Activated CD4-positive, alpha-beta memory T cell treated with anti-CD3 and anti-CD28 coated beads, Interleukin-2, amount 10 ng/mL, durations not matched to agents 7 days and 5 days (primary cell): ENCODE data around the gene SOHLH1. TPM values are rescaled to one million over a fixed set of nuclear protein-coding genes. Genes with fewer than 3 reads are reported as not detected.

Source experiments
- CTCF ChIA-PET: fragments of 350-600 bp; sonication (Branson Sonifier 250); formaldehyde crosslinking; loops from one replicate; lab custom pipeline; 2021; ENCODE audit warnings: antibody characterized with exemption, inconsistent platforms; lab: Charles Lee
- POLR2A ChIA-PET: fragments of 350-600 bp; sonication (Branson Sonifier 250); formaldehyde crosslinking; loops from one replicate; lab custom pipeline; 2021; ENCODE audit warnings: antibody characterized with exemption; lab: Charles Lee
- DNase-seq: peaks from one replicate; pipeline ENCODE4 v3.0.0-alpha.2; 2020
- H3K27ac Mint-ChIP-seq: one replicate; pipeline ENCODE4 v1.8.0; 2021; ENCODE audit warnings: mild to moderate bottlenecking, mixed read lengths
- H3K27me3 Mint-ChIP-seq: one replicate; pipeline ENCODE4 v1.8.0; 2021; ENCODE audit warnings: mixed read lengths
- H3K36me3 Mint-ChIP-seq: one replicate; pipeline ENCODE4 v1.8.0; 2021; ENCODE audit warnings: low read depth, mixed read lengths
- H3K4me1 Mint-ChIP-seq: one replicate; pipeline ENCODE4 v1.8.0; 2021; ENCODE audit warnings: mixed read lengths
- H3K4me3 Mint-ChIP-seq: one replicate; pipeline ENCODE4 v1.8.0; 2021; ENCODE audit warnings: mild to moderate bottlenecking, mixed read lengths
- H3K9me3 Mint-ChIP-seq: one replicate; pipeline ENCODE4 v1.8.0; 2021; ENCODE audit warnings: mixed read lengths
- total RNA-seq, 2 experiments: library from RNA; stranded (reverse); gene quantifications; one replicate each; pipeline ENCODE4 v1.2.3, GENCODE V29; 2021

The SOHLH1 gene
- total RNA-seq, 2 experiments from 2014 or later = not detected

DNA sequence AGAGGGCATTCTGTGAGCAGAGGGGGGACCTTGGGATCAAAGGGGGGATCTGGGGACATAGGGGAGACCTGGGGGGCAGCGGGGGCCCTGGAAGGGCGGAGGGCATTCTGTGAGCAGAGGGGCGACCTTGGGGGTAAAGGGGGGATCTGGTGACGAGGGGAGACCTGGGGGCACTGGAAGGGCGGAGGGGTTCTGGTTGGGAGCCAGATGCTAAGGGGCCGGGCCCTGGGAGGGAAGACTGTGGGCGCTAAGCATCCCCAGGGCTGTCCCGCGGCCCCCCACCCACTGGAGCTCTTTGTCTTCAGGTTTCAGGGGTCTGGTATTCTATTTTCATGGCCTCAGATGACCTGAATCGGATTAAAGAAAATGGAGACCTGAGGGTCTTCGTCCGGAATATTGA, 35.4 kb downstream of the SOHLH1 start:
- no peaks in the 10 kb centered on the region for H3K9me3 Mint-ChIP-seq
- H3K4me3 Mint-ChIP-seq = no peak overlapping the region
- no peaks in the 10 kb centered on the region for H3K4me1 Mint-ChIP-seq
- ChIA-PET CTCF (no interaction called here), POLR2A (no interaction called here)
- no peak overlapping the region for H3K27ac Mint-ChIP-seq
- no peaks in the 10 kb centered on the region for H3K36me3 Mint-ChIP-seq
- no peak for DNase-seq
- no peaks in the 10 kb centered on the region for H3K27me3 Mint-ChIP-seq

DNA sequence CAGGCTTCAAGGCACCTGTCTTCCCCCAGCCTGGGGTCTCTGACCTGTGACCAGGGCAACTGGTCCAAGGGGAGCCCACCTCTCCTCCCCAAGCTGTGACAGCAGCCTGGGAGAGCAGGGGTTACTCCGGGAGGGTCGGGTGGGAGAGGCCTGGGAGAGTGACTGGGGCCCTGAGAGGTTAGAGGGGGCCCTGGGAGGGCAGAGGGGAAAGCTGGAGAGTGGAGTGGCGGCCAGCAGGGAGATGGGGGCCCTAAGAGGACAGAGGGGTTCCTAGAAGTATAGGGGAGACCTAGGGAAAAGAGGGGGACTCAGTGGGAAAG, 35.9 kb downstream of the SOHLH1 start:
- DNase-seq = no peak
- ChIA-PET POLR2A (no interaction called here), CTCF (no interaction called here)
- no peak overlapping the region for H3K4me3 Mint-ChIP-seq
- no peaks in the 10 kb centered on the region for H3K36me3 Mint-ChIP-seq
- no peaks in the 10 kb centered on the region for H3K27me3 Mint-ChIP-seq
- no peak overlapping the region for H3K27ac Mint-ChIP-seq
- H3K4me1 Mint-ChIP-seq = no peaks in the 10 kb centered on the region
- no peaks in the 10 kb centered on the region for H3K9me3 Mint-ChIP-seq

DNA sequence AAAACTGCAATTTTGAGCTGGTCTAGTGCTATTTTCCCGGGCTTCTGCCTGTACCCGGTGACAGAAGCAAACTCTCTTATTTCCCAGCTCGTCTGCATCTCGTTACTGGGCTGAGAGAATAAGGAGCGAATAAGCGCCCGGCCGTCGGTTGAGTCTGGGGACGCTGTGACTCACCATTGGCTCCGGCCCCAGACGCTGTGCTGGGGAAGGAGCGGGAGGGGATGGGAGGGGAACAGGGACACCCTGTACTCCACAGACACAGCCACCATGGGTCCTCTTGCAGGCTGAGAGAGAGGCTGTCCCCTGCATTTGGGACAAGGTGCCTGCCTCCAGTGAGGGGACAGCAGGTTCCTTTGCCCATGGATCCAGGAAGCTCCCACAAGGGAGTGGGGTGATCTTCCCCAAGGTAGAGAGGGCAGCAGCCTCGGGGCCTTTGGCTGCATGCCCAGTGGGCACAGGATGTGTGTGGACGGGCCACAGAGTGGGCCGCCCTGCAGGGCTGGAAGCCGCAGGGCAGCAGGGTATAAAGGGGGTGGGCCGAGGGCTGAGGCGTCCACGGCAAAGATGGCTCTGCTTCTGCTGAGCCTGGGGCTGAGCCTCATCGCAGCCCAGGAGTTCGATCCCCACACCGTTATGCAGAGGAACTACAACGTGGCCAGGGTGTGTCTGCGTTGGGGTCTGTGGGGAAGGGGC, 36.4 kb downstream of the SOHLH1 start, which contains the start of gene LCN9:
Gene LCN9 (plus strand): TSS at position 552 of the 693 bp plus-strand sequence. CDS start 13 bp downstream, at position 565.
- no peak within 1 kb of the TSS for H3K27ac Mint-ChIP-seq
- no peak within 1 kb of the TSS for H3K4me3 Mint-ChIP-seq
- no peaks in the 10 kb centered on the region for H3K4me1 Mint-ChIP-seq
- DNase-seq = no peak
- ChIA-PET POLR2A (no interaction called here), CTCF (no interaction called here)
- H3K27me3 Mint-ChIP-seq = no peaks in the 10 kb centered on the region
- no peaks in the 10 kb centered on the region for H3K9me3 Mint-ChIP-seq
- H3K36me3 Mint-ChIP-seq = no peaks in the 10 kb centered on the region

DNA sequence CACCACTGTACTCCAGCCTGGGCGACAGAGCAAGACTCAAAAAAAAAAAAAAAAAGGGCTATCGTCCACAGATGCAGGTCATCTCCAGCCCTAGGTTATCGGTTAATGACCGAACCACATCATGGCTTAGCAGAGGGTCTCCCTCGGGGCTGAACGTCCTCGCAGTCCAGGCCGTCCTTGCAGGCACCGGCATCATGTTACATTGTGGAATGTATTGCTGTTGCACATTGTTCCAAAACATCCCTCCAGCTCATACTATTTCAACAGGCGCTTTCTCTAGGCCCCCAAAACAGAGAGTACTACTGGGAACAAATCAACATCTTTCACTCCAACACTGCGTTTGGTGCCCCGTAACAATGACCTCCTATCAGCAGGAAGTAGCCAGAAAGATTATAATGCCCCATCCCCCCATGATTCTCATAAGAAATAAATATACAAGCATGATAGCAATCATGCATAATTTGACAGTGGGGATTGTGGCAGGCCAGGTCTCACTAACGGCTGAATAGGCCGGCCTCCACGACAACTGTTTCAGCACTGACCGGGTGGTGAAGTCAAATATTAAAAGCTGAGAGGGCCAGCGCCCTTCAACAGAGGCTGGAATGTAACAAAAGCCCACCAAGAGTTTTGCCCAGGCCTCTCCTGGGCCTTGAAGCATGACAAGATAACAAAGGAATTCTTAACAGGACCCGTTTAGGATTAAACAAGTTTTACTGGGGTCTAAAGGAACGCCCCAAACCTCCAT, 37.3 kb downstream of the SOHLH1 start:
- no peaks in the 10 kb centered on the region for H3K27me3 Mint-ChIP-seq
- CTCF ChIA-PET = no interaction called here
- no peak overlapping the region for H3K27ac Mint-ChIP-seq
- no peaks in the 10 kb centered on the region for H3K36me3 Mint-ChIP-seq
- no peak for DNase-seq
- no peak overlapping the region for H3K4me3 Mint-ChIP-seq
- no peaks in the 10 kb centered on the region for H3K4me1 Mint-ChIP-seq
- no peaks in the 10 kb centered on the region for H3K9me3 Mint-ChIP-seq
- POLR2A ChIA-PET = no interaction called here

DNA sequence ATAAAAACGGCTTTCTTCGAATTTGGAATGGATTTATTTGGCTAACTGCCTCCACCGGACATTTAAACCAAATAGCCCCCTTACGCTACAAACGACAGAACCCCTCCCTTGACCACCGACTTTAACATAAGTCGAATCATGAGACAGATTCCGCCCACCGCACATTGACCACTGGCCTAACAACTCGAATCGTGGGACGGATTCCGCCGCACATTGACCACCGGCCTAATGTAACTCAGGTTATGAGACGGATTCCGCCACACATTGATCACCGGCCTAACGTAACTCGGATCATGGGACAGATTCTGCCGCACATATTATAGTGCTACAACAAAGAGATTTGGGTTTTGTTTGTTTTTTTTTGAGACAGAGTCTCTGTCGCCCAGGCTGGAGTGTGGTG, 38.9 kb downstream of the SOHLH1 start:
- H3K27me3 Mint-ChIP-seq = no peaks in the 10 kb centered on the region
- H3K36me3 Mint-ChIP-seq = no peaks in the 10 kb centered on the region
- POLR2A ChIA-PET = no interaction called here
- no peaks in the 10 kb centered on the region for H3K9me3 Mint-ChIP-seq
- DNase-seq = no peak
- no peak overlapping the region for H3K27ac Mint-ChIP-seq
- CTCF ChIA-PET = no interaction called here
- no peaks in the 10 kb centered on the region for H3K4me1 Mint-ChIP-seq
- no peak overlapping the region for H3K4me3 Mint-ChIP-seq

DNA sequence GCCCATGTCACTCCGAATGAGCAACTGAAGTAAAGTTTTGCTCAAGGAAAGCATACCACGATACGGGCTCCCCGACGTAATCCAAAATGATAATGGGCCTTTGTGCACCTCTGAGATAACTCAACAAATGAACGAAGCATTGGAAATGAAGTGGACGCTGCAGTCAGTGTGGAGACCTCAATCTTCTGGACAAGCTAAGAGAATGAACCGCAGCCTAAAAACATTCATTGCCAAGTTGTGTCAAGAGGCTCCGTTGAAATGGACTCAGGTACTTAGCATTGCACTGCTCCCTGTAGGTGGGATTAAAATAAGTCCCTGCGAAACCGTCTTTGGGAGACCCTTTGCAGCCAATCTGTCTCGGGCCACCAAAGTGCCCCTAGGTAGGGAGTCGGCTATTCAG, 40.0 kb downstream of the SOHLH1 start:
- CTCF ChIA-PET = no interaction called here
- no peaks in the 10 kb centered on the region for H3K9me3 Mint-ChIP-seq
- no peak overlapping the region for H3K4me3 Mint-ChIP-seq
- H3K4me1 Mint-ChIP-seq = no peaks in the 10 kb centered on the region
- no peak overlapping the region for H3K27ac Mint-ChIP-seq
- POLR2A ChIA-PET = no interaction called here
- H3K36me3 Mint-ChIP-seq = no peaks in the 10 kb centered on the region
- no peak for DNase-seq
- H3K27me3 Mint-ChIP-seq = no peaks in the 10 kb centered on the region

DNA sequence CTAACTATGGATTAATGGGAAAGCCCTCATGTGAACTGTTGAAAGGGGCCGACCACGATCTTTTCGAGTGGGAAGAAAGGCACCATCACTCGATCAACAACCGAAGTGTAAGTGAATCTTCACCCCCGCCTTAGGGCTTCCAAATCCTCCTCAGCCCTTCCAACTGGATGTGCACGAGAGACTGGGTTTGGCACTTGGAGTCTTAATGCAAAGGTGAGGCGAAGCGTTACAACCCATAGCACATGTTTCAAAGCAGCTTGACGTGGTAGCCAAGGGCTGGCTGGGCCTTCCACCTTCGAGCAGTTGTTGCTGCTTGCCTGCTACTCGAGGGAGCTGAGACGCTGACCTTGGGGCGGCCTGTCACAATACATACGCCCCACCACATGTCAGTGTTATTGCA, 41.9 kb downstream of the SOHLH1 start:
- no peaks in the 10 kb centered on the region for H3K4me1 Mint-ChIP-seq
- ChIA-PET POLR2A (no interaction called here), CTCF (no interaction called here)
- H3K27me3 Mint-ChIP-seq = peaks cover 2% of the 10 kb centered on the region
- H3K27ac Mint-ChIP-seq = no peak overlapping the region
- no peak overlapping the region for H3K4me3 Mint-ChIP-seq
- H3K36me3 Mint-ChIP-seq = no peaks in the 10 kb centered on the region
- peaks cover 2% of the 10 kb centered on the region for H3K9me3 Mint-ChIP-seq
- DNase-seq = no peak

DNA sequence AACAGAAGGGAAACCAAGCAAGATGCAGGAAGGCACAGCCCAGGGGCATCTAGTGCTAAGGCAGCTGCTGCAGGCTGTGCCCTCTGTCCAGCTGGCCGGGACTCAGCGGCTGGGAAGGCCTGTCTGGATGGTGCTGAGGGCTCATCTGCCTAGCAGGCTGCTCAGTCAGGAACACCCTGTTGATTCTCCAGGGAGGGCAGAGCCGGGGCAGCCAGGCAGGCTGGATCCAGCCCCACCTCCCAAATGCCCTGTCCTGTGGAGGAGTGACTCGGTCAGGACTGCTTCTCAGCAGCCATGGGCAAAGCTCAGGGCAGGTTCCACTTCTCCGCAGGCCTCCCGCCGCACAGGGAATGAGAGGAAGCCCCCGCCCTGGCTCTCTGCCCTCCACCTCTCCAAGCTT, 44.0 kb downstream of the SOHLH1 start:
- Mint-ChIP-seq H3K9me3 (peaks cover 4% of the 10 kb centered on the region), H3K4me1 (no peaks in the 10 kb centered on the region), H3K4me3 (no peak overlapping the region), H3K27ac (no peak overlapping the region), H3K27me3 (peaks cover 3% of the 10 kb centered on the region), H3K36me3 (peaks cover 2% of the 10 kb centered on the region)
- no peak for DNase-seq
- ChIA-PET POLR2A (no interaction called here), CTCF (no interaction called here)

DNA sequence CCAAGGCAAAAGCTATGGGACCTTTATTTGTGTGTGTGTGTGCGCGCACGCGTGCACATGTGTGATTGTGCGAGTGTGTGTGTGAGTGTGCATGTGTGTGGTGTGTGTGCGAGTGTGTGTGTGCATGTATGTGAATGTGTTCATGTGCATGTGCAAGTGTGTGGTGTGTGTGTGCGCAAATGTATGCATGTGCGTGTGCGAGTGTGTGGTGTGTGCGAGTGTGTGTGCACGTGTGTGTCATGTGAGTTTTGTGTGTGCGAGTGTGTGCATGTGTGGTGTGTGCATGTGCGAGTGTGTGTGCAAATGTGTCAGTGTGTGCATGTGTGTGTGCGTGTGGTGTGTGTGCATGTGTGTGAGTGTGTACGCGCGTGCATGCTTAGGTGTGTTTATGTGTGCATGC, 48.9 kb downstream of the SOHLH1 start:
- no peak for DNase-seq
- Mint-ChIP-seq H3K36me3 (peaks cover 4% of the 10 kb centered on the region), H3K9me3 (peaks cover 27% of the 10 kb centered on the region), H3K27me3 (peaks cover 5% of the 10 kb centered on the region), H3K27ac (no peak overlapping the region), H3K4me3 (no peak overlapping the region), H3K4me1 (no peaks in the 10 kb centered on the region)
- ChIA-PET POLR2A (no interaction called here), CTCF (no interaction called here)

DNA sequence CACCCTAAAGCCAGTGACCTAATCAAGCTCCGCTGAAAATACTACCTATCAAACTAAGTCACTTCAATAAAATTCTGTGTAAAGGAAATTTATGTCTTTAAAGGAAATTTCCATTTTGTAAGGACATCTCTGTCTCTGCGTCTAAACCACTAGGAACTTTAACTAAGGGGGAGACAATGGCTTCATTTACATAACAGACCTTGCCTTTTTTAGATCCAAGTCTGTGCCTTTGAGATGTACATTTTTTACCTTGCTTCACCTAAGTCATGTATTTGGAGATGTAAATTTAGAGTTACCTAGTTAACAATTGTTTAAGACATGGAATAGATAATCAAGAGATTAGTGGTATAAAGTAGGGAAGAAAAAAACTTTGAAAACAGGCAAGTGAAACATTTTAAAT, 49.8 kb downstream of the SOHLH1 start:
- ChIA-PET CTCF (no interaction called here), POLR2A (no interaction called here)
- H3K9me3 Mint-ChIP-seq = peaks cover 36% of the 10 kb centered on the region
- H3K27ac Mint-ChIP-seq = no peak overlapping the region
- H3K4me1 Mint-ChIP-seq = no peaks in the 10 kb centered on the region
- no peak for DNase-seq
- peaks cover 4% of the 10 kb centered on the region for H3K36me3 Mint-ChIP-seq
- peaks cover 9% of the 10 kb centered on the region for H3K27me3 Mint-ChIP-seq
- H3K4me3 Mint-ChIP-seq = no peak overlapping the region

DNA sequence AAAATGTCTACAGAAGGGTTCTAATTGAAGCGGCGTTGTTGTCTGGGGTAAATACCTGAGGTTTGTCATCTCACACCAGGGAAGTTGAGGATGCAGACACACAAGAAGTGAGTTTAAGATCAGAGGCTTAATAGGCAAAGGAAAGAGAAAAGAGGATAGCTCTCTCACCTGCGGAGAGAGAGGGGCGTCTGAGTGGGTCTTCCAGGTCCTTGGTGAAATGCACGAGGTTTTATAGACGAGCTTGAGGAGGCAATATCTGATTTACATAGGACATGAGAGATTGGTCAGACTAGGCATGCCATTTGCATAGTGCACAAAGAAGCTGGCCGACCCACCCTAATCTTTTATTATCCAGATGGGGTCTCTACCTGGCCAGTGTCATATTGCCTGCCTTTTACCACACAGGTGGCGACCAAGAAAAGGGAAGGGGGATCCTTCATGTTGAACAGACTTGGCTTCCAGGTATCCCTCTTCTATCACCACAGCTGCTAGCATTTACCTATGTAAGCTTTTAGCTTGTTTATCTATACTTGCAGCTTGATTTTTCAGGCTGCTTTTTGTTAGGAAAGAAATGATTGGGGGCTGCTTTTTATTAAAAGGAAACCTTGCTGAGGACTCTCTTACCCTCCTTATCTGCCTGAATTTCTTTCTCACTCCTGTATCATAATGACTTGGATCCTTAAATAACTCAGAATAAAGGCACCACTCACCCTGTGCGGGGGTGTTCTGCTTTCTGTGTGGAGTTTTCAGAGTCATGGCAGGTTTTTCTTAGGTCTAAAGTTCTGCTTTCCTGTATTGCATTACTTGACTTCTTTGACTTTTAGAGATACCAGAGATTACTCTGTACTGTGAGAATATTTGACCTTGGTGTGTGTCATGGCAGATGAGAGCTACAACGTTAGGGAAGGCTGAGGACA, 50.5 kb downstream of the SOHLH1 start:
- CTCF ChIA-PET = no interaction called here
- DNase-seq = no peak
- Mint-ChIP-seq H3K4me3 (no peak overlapping the region), H3K9me3 (peaks cover 38% of the 10 kb centered on the region), H3K4me1 (no peaks in the 10 kb centered on the region), H3K27me3 (peaks cover 10% of the 10 kb centered on the region), H3K27ac (no peak overlapping the region), H3K36me3 (peaks cover 4% of the 10 kb centered on the region)
- POLR2A ChIA-PET = no interaction called here

DNA sequence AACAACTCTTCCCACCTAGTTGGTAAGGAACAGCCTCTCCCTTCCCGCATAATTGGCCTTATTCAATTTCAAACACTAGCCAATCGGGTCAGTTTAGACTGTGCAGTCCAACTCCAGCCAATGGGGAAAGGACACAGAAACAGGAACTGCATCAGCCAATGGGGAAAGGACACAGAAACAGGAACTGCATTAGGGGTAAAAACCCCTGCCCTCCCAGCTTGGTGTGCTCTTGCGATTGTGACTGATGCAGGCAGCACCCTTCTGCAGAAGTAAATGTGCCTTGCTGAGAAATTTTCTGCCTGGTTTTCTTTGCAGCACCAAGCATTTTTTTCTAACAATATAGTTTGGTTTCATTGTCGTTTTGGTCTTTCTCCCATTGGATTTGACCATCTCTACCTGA, 51.4 kb downstream of the SOHLH1 start:
- Mint-ChIP-seq H3K9me3 (peaks cover 36% of the 10 kb centered on the region), H3K4me1 (no peaks in the 10 kb centered on the region), H3K27me3 (peaks cover 9% of the 10 kb centered on the region), H3K27ac (no peak overlapping the region), H3K36me3 (peaks cover 4% of the 10 kb centered on the region), H3K4me3 (no peak overlapping the region)
- ChIA-PET POLR2A (no interaction called here), CTCF (no interaction called here)
- no peak for DNase-seq

DNA sequence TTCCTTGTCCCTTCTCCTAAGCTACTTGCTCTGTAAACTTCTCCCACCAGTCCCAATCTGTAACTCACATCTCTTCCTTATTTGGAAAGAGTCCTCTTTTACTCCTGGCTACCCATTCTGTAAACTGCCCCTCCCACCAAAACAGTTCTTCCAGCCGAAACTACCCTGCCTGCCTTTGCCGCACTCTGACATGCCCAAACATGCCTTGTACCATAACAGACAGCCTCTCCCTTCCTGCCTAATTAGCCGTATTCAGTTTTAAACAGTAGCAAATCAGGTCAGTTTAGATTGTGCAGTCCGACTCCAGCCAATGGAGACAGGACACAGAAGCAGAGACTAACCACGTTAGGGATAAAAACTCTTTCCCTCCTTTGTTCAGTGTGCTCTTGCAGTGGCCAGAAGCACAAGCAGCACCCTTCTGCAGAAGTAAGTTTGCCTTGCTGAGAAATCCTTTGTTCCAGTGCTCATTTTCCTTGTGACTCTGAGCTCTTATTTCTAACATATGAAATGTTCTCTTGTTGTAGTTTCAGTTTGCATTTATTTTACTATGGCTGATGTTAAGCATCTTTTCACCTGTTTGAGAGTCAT, 54.6 kb downstream of the SOHLH1 start:
- H3K4me1 Mint-ChIP-seq = no peaks in the 10 kb centered on the region
- H3K9me3 Mint-ChIP-seq = peaks cover 28% of the 10 kb centered on the region
- H3K27me3 Mint-ChIP-seq = peaks cover 7% of the 10 kb centered on the region
- ChIA-PET CTCF (no interaction called here), POLR2A (no interaction called here)
- H3K27ac Mint-ChIP-seq = no peak overlapping the region
- H3K36me3 Mint-ChIP-seq = no peaks in the 10 kb centered on the region
- H3K4me3 Mint-ChIP-seq = no peak overlapping the region
- no peak for DNase-seq
